Measurements from ENCODE around the gene WNT9B. TPM values are rescaled to one million over a fixed set of nuclear protein-coding genes. Genes with fewer than 3 reads are reported as not detected.

Gene WNT9B, protein sequence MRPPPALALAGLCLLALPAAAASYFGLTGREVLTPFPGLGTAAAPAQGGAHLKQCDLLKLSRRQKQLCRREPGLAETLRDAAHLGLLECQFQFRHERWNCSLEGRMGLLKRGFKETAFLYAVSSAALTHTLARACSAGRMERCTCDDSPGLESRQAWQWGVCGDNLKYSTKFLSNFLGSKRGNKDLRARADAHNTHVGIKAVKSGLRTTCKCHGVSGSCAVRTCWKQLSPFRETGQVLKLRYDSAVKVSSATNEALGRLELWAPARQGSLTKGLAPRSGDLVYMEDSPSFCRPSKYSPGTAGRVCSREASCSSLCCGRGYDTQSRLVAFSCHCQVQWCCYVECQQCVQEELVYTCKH
- total RNA-seq = 0.74 TPM
- long read RNA-seq, partial matches to known transcripts = 2 of 4 reads
- long read RNA-seq, other reads (novel, unspliced or antisense) = 1 of 4 reads

DNA sequence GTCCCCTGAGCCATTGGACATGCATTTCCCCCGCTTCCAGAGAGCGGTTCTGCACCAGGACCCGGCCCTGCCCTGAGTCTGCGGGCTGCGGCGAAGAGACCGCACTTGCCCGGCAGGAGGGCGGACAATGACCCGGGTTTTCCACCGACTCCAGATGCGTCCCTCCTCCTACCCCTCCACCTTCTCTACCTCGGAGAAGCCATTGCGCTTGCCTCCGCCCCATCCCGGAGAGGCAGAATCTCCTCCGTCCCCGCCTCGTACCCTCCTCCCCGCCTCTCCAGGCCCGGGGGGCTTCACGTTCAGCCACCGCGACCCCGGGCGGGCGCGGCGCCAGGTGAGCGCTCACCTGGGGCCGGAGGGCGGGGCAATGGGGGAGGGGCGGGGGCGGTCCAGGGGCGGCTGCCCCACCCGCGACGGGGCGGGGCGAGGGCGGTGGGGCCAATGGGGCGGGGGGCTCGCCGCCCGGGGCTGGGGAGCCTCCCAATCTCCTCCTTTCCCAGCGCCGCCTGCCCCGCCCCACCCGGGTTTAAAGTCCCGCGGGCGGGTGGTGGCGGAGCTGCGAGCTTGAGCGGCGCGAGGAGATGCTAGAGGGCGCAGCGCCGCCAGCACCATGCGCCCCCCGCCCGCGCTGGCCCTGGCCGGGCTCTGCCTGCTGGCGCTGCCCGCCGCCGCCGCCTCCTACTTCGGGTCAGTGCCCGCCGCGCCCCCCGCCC is at the start of gene WNT9B:
TSS of gene WNT9B (plus strand) at position 555 of the 713 bp plus-strand sequence. CDS start at position 611, 56 bp downstream.
- DNase-seq (ENCODE audit: low spot score) = no peak

DNA sequence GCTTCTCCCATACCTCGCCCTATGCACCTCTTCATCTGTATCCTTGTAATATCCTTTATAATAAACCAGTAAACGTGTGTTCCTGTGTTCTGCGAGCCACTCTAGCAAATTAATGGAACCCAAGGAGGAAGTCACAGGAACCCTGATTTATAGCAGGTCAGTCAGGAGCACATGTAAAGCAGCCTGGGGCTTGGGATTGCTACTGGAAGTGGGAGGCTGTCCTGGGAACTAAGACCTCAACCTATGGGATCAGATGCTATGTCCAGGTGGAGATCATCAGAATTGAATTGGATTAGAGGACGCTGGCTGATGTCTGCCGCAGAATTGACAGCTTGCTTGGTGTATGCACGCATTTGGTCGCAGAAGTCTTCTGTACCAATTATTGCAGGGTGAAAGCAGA is 48.6 kb upstream of the WNT9B start:
- DNase-seq (ENCODE audit: low spot score) = no peak

DNA sequence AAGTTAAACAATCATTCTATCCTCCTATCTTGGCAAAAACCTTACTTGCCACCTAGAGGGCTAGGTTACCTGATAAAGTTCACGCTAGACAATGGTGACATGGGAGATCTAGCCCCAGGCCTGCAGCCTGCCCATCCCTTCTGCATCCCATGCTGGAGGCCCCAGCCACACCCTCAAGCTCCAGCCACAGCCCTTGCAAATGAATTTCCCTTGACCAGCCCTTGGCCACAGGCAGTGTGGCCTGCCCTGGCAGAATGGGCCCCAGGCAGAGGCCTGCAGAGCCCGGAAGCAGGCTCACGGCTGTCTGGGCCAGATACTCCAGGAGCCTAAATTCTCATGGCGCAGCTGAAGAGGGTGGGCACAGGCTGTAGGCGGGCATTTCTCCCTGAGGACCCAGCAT is 47.8 kb upstream of the WNT9B start:
- DNase-seq (ENCODE audit: low spot score) = no peak

DNA sequence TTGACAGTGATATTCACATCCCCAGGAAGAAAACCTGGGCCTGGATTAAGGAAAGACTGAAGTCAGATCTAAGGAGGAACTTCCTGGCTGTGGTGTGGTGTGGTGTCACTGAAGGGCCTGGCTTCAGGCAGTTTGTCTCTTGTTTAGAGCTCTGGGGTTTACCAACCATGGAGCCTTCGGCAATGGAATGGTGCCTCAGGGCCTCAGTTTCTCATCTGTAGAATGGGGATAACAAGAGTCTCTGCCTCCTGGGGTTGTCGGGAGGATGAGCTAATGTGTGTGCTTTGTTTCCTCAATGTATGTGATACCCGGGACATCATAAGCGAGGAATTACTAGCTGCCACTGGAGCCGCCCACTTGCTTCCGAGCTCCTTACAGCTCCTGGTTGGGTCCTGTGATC is 45.6 kb upstream of the WNT9B start:
- no peak for DNase-seq (ENCODE audit: low spot score)

DNA sequence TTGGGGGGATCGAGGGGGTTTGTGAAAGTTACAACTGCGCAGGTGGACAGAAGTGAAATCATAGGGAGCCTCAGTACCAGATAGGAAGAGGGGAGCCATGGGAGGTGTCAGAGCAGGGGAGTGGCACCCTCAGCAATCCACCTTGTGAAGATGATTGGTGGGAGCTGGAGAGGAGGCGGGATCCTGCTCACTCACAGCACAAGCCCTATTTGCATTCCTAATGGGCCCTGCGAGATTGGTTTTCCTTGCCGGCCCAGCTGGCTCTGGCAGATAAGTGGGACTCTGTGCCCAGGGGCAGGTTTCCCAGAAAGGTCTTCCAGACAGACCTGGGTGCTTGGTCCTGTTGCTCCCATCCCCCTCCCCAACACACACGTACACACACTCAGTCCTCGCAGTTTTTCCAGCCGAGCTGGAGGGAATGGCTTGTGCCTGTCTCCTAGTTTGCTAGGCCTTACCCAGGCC is 42.2 kb upstream of the WNT9B start:
- no peak for DNase-seq (ENCODE audit: low spot score)

DNA sequence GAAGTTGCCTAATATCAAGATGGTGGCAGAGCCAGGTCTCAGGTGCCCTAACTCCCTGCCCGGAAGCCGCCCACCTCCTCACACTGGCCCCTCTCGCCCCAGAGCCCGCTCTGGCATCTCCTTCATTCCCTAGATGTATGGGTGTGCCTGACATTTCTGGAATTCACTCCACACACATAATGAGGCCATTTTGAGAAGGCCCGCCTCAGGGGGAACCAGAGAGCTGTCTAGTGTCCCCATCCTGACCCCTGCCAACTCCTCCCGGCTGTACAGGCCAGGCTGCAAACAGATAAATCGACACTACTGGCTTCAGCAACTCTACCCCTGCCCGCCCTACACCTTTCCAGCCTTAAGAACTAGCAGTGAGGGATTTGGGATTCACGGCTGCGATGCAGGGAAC is 40.5 kb upstream of the WNT9B start:
- DNase-seq (ENCODE audit: low spot score) = no peak

DNA sequence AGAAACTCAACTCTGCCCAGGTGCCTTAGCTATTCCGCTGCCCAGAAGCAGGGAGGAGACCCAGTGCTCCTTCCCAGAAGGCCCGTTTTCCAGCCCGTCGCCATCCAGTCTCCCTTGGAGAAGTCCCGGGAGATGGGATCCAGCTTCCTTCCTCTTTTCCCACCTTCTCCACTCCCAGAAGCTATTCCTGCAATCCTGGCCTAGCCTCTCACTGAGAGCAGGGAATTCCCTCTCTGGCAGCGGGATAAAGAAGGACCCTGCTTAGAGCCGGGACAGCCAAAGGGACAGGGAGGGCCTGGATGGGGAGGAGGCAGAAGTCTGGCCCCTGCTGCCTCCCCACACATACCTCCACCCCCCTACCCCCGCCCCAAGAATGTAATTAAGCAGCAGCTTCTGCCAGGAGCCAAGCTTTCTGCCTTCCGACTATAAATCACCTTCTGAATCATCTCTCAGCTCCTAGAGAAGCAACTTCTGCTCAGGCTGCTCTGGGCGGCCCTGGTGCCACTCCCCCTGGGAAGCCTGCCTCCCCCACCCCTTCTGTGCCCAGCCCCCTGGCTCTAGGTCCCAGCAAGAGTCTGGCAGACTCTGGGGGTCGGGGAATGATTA is 39.3 kb upstream of the WNT9B start:
- DNase-seq (ENCODE audit: low spot score) = no peak

DNA sequence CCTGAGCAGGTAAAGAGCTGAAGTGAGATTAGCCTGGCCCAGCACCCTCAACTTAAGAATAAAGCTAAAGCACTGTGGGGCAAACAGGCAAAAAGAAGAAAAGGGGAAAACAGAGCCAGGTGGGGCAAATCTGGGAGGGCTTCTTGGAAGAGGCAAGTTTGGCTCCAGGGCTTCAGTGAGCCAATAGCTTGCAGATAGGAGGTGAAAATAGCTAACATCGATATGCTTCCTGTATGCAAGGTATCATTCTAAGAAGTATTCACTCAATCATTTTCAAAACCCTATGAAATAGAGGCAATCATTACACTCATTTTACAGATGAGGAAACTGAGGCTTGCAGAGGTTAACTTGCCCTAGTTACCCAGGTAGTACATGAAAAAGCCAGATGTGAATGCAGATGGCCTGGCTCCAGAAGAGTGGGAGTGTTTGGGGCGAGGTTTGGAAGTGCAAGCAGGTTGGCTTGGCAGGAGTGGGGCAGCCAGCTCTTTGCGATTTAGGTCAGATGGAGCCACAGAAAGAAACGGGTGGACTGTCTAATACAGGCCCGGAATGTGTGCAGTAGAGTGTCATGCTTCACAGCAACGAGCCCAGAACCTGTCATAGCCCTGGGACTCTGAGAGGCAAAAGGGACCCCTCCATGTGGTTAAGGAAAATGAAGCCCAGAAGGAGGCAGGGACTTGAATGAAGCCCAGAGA is 38.6 kb upstream of the WNT9B start:
- DNase-seq (ENCODE audit: low spot score) = no peak

DNA sequence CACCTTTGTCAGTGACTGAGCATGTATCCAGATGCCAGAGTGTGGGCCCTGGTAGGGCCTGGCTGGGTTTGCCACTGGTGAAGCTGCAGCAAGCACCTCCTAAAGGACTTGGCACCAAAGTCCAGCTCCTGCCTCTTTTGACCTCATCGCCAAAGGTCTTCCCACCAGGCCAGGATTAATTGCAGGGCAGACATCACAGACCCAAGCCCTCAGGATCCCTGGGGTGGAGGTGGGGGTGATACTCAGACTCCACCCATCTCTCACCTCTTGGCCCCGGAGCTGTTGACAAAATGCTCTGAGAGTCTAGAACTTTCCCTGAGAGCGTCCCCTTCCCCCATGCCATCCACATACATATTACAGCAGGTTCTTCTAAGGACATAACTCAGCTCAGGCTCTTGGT is 37.5 kb upstream of the WNT9B start:
- no peak for DNase-seq (ENCODE audit: low spot score)

DNA sequence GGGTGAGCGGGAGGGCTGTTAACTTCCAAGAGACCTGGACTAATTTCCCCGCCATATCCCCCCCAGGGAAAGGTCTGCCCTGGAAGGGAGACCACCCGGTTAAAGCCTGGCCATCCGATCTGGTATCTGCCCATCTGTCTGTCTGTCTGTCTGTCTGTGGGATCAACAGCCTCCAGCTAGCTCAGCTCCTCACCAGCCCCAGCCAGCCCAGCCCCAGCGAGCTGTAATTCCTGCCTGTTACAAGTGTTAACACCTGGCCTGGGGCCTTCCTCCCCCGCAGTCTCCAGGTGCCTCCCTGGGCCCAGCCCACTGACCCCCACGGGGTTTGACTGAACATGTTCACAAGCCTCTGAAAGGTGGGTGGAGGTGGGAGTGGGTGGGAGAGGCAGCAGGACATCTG is 36.9 kb upstream of the WNT9B start:
- DNase-seq (ENCODE audit: low spot score) = no peak

DNA sequence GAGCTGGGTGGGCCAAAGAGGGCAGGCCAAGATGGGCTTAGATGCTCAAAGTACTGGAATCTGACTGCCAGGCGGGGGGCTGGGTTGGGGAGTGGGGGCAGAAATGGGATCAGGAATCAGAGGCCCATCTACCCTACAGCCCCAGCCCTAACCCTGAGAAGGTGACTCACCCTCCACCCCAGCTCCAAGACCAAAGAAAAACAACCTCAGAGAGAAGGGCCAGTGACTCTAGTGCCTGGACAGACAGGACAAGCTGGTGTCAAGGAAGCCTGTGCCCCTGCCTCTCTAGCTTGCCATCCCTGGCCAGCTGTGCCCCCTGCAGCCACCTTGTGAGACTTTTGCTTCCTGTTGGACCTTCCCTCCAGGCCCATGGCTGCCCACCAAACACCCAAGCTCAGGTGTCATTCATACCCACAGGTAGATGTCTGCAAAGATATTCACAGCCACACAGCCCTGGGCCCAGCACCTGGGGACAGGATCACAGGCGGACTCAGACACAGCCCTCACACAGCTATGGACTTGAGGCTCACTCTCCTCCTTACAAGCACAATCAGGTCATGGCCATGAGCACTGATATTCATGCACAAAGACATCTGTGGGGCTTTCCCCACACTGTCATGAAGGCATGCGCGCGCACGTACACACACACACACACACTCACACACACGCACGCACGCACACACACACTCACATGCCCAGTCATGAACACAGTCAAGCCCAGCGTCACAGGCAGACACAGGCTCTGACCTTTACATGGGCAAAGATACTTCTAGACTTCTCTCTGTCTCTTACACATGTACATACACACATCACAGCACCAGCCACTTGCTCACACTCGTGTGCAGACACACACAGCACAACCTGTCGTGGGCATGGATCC is 35.7 kb upstream of the WNT9B start:
- DNase-seq (ENCODE audit: low spot score) = no peak

DNA sequence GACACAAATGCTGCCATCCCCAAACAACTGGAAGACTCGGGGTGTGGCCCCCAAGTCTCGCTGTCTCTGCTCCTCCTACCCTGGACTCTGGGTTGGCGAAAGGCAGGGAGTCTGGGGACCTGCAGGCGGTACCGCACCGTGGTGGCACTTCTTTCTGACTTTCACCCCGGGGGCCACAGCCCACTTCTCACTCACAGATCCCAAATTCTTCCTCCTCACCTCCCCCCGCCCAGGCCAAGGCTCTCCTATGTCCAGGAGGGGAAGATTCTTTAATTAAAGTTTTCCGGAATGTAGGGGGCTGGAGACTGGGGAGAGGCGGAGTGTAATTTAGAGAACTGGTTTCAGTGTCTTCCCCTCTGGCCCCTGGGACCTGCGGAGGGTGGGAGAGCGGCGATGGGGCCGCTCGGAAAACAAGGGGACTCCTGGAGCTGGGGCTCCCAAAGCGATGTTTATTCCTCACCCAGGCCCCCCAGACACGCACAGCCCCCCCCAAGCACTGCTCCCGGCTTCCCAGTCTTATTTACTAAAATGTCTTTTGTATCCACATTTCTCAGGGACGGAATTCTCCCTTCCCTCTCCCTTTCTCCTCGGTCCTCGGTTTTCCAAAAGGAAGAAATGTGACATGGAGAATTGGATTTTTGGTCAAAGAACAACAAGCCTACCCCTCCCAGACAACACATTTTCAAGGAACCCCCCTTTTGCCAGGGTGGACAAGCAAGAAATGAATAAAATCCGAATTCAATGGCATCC is 34.1 kb upstream of the WNT9B start:
- DNase-seq (ENCODE audit: low spot score) = no peak

DNA sequence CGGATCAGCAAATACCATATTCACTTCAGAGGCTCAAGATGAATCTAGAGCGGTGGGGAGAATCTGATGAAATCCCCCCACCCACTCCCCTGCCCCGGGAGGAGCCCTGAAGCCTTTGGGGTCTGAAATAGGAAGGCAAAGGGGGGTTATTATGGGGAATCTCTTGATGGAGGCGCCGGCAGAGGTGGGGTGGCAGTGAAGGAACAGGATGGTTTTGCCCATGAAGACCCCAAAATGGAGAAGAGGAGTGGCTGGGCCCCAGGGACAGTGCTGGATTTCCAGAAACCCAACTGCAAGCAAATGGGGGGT is 33.5 kb upstream of the WNT9B start:
- no peak for DNase-seq (ENCODE audit: low spot score)

DNA sequence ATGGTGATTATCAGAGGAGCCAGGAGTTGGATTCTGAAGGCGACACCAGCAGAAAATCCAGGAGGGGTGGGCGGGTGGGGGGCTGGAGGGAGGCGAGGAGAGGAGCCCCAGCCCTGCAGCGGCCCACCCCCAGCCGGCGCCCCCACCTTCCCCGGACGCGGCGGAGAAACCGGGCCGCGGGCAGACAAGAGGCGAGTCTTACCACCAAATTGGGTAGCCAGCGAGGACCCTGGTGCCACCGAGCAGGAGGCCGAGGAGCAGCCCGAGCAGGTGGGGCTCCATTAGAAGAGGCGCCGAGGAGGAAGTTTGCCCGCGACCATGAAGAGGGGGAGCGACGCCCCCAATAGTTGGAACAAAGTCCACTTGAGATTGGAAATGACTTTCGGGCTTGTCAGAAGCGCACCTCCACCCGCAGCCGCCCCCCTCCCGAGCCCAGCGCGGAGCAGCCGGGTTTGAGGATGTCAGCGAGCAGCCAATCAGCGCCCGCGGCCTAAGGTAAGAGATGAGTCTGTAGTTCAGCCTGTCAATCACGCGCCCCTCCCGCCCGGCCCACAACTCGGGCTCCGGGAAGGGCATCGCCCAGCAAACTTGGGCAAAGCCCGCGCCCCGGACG is 33.0 kb upstream of the WNT9B start, which contains the start of gene WNT3:
TSS of gene WNT3 (minus strand) at position 377 of the 613 bp plus-strand sequence. CDS start at position 282, 95 bp downstream.
- no peak for DNase-seq (ENCODE audit: low spot score)

DNA sequence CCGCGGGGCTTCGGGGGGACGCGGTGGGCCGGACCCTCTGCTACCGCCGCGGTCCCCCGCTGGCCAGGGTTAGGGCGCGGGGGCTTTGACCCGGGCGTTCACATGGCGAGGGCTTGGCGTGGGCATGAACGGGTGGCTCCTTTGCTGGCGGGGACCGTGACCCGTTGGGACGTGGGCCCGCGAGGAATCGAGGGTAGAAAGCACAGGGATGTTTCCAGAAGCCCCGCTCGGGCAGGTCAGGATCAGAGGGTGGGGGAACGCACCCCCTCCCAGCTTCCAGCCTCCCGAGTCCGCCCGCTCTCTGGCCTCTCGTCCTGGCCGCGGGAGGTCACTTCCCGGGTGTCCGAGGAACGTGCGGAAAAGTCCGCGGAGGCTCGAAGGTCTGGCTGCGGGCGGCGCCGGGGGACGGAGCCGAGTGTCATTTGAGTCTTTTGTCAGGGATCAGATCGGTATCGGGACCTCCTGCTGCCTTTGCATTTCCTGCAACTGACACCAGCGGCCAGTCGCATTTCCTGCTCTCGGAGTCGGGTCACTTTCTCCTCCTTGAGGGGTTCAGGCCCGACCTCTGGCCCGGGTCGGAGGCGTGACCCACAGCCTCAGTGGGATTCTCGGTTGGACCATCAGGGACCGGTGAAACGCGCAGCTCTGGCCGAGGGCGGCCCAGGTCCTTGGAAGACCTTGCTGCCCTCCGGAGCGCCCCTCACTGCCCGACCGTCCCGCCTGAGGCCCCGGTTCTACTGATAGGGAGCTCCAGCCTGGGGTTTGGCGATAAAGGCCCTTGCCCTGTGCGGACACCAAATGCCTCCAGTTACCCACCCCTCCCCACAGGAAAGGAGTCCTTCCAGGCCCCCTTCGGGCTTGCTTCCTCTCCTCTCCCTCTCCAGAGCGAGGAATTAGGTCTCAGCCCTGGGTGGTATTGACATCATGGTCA is 32.2 kb upstream of the WNT9B start:
- no peak for DNase-seq (ENCODE audit: low spot score)

DNA sequence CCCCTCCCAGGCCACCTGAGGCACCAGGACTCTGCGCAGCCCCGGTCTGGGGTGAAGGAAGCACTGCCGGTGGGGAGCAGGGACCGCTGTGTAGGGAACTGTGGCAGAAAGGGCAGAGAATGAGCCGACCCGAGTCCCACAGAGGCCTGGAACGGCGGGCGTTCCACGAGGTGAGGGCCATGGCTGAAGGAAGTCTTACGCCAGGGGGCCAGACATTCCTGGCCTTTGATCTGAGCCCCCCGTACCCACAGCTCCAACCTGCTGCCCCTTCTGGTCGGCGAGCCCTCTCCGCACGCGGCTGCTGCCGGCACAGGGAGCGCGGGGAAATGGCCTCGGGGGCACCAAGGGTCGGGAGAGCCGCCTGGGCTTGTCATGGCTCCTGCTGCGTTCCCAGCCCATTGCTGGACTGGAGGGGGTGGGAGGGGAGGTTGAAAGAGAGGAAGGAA is 31.5 kb upstream of the WNT9B start:
- no peak for DNase-seq (ENCODE audit: low spot score)

DNA sequence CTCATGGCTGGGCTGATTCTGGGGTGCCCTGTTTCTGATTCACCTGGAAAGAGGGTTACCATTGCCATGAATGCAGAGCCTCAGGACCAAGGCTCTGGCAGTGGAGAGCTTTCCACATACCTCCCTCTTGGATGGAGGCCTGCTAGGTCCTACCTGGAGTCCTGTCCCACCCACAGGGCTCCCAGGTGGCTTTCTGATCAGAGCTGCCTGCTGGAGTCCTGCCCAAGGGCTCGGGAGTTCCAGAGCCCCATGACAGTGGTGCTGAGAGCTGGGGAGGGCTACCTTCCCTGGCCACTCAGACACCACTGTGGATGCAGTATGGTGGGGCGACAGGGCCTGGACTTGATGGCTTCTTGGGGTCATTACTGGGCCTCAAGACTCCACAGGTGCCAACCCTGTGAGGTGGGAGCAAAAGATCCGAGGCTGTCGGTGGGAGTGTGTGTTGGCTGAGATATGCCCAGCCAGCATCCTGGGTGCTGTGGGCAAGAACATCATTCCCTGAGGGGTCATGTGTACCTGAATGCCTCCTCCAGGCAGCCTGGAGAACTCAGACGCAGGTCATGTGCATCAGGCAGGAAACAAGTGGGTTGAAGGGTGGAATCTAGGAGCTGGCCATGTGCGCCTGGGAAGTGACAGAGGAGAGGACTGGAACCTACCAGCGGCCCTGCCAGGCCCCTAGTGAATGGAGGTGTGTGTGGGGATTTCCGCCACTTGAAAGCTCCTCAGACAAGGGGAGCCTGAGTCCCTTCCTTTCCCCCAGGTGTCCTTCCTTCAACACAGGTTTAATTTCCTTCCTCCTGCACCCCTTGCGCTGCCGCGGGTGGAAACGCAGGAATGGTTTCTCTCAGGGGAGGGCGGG is 30.6 kb upstream of the WNT9B start:
- no peak for DNase-seq (ENCODE audit: low spot score)

Measured in mesenteric fat pad (tissue), 1 donor.